Stomach smooth muscle (tissue), 2 donors: ENCODE results near the gene KCND3.

Experiments
- H3K27ac ChIP-seq: one replicate; pipeline ENCODE4 v1.7.0; 2013; ENCODE audit warnings: mild to moderate bottlenecking, low read length, inconsistent platforms
- H3K27me3 ChIP-seq, 2 donors: one replicate each; pipeline ENCODE4 v1.7.0; 2013; ENCODE audit warnings: low read length in 2 of 2; ENCODE audit not compliant: insufficient read depth in 2 of 2, control insufficient read depth in 1 of 2
- H3K36me3 ChIP-seq, 2 donors: one replicate each; pipeline ENCODE4 v1.7.0; 2013; ENCODE audit warnings: low read length in 2 of 2; ENCODE audit not compliant: control insufficient read depth in 2 of 2, insufficient read depth in 2 of 2
- H3K4me1 ChIP-seq: one replicate; pipeline ENCODE4 v1.7.0; 2013; ENCODE audit warnings: low read length; ENCODE audit not compliant: control insufficient read depth, insufficient read depth
- H3K4me3 ChIP-seq, 2 donors: one replicate each; pipeline ENCODE4 v1.7.0; 2013; ENCODE audit warnings: low read length in 2 of 2
- H3K9ac ChIP-seq, 2 donors: one replicate each; pipeline ENCODE4 v1.7.0; 2013; ENCODE audit warnings: low read length in 2 of 2, mild to moderate bottlenecking in 1 of 2
- H3K9me3 ChIP-seq, 2 donors: one replicate each; pipeline ENCODE4 v1.7.0; 2013; ENCODE audit warnings: low read length in 2 of 2; ENCODE audit not compliant: control insufficient read depth in 2 of 2
- donor health status: healthy.
- donor health status: Pancreatic carcinoma.

KCND3 gene

DNA sequence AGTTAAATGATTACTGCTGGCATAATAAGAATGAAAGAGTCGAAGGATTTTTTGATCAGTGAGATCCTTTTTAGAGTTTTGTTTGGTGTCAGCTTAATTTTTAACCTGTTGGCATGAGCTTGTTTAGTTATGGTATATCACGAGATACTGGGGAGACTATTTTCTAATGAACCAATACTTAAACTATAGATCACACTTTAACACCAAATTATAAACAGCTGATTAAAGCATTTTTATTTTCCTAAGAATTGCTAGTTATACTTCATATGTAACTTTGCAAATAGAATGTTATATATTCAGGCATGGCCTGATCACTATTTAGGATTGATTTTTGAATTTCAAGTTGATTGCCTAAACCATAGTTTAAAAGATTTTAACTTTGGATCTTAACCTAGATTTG lies 227.8 kb downstream of the KCND3 start:
- H3K27ac ChIP-seq = no peak overlapping the region
- peaks cover 23 to 33% of the 10 kb centered on the region in 2 donors for H3K36me3 ChIP-seq
- no peak overlapping the region for H3K9ac ChIP-seq

DNA sequence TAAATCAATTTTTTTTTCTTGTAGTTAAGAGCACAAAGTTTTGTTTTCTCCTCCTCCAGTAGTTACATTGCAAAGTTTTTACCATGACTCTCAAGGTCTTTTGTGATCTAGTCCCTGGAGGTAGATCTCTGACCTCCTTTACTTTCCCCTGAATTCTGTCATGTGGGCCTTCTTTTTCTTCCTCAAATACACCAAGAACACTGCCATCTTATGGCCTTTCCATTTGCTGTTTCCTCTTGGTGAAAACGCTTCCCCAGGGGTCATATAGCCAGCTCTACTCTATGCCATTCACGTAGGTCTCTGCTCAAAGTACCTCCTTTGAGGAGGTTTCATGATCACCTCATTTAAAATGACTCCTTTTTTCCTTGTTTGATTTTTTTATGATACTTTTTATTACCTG lies 231.1 kb downstream of the KCND3 start:
- Histone ChIP-seq H3K36me3 (peaks cover 12 to 17% of the 10 kb centered on the region in 2 donors), H3K27me3 (no peaks in the 10 kb centered on the region), H3K27ac (no peak overlapping the region), H3K4me1 (peaks cover 19% of the 10 kb centered on the region), H3K9ac (no peak overlapping the region), H3K9me3 (no peaks in the 10 kb centered on the region), H3K4me3 (no peak overlapping the region)

More for the DNA sequence above, 227.8 kb downstream of the KCND3 start:
- Histone ChIP-seq H3K4me3 (no peak overlapping the region), H3K4me1 (peaks cover 6% of the 10 kb centered on the region), H3K27me3 (no peaks in the 10 kb centered on the region), H3K9me3 (no peaks in the 10 kb centered on the region)

DNA sequence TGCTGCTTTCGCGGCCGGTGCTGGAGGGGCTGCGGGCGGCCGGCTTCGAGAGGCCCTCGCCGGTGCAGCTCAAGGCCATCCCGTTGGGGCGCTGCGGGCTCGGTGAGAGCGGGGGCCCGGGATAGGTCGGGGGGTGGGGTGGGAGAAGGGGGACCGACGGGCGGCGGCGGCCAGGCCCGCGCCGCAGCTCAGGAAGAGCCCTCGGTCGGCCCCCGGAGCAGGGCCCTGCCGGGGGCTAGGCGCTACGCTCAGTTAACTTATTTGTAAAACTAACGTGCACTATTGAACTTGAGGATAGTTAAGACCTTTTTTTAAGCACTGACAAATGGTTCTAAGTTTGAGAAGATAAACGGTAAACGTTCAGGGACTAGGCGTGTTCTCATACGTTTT lies 233.3 kb downstream of the KCND3 start:
- Histone ChIP-seq H3K27ac (peak overlapping the region; percentile 95), H3K9me3 (no peaks in the 10 kb centered on the region), H3K27me3 (no peaks in the 10 kb centered on the region), H3K4me3 (peak overlapping the region; percentile 72 to 97), H3K9ac (peak overlapping the region; percentile 79 to 95), H3K4me1 (peaks cover 27% of the 10 kb centered on the region), H3K36me3 (peaks cover 0 to 5% of the 10 kb centered on the region in 2 donors)

DNA sequence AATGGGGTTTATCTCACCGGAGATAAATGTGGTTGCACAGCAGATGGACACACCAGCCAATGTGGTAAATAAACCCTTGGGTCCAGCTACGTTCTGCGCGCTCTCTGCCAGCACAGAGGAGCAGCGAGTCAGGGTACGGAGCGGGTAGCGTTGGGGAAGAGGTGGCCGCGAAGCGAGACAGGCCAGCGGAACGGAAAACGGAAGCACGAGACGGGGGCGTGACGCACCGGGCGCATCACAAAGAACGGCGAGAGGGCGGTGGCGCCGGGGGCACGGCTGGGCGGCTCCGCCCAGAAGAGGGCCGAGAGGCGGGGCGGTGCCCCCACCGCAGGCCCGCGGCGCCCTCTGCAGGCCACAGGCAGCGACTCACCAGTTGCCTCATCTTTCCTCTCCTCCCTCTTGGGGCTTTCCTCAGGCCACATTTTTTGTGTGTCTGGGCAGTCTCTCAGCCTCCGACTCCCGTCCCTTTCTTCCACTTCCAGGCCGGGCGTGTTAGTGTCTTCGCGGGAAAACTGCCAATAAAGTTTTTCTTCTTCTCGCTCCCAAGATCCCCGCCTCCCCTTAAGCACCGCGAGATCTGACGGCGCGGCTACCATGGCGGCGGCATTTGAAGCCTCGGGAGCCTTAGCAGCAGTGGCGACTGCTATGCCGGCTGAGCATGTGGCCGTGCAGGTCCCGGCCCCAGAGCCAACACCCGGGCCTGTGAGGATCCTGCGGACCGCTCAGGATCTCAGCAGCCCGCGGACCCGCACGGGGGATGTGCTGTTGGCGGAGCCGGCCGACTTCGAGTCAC lies 233.9 kb downstream of the KCND3 start, which contains the start of gene DDX20:
Gene DDX20 (plus strand): TSS at position 571 of the 793 bp plus-strand sequence. CDS start 24 bp downstream, at position 595.
- peaks cover 33% of the 10 kb centered on the region for H3K4me1 ChIP-seq
- peak within 1 kb of the TSS; percentile 95 for H3K27ac ChIP-seq
- peak within 1 kb of the TSS; percentile 79 to 95 for H3K9ac ChIP-seq
- H3K9me3 ChIP-seq = no peaks in the 10 kb centered on the region
- peak within 1 kb of the TSS; percentile 72 to 97 for H3K4me3 ChIP-seq
- no peaks in the 10 kb centered on the region for H3K36me3 ChIP-seq
- H3K27me3 ChIP-seq = no peaks in the 10 kb centered on the region

DNA sequence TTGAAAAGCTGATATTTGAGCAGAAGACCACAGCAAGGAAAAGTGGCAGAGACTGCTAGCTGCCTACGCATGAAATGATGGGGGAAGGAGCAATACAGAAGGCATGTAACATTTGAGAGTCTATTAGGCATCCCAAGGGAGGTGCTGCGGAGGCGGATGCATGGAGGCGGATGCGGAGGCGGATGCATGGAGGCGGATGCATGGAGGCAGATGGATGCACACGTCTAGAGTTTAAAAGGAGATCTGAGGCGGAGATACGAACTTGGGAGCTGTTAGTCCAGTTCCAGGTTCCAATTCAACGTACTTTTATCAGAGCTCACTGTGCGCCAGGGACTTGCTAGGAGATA lies 234.5 kb downstream of the KCND3 start:
- Histone ChIP-seq H3K27me3 (no peaks in the 10 kb centered on the region), H3K36me3 (no peaks in the 10 kb centered on the region), H3K4me1 (peaks cover 38% of the 10 kb centered on the region), H3K9me3 (no peaks in the 10 kb centered on the region), H3K27ac (peak overlapping the region; percentile 95), H3K4me3 (peak overlapping the region; percentile 72 to 97), H3K9ac (peak overlapping the region; percentile 79 to 95)

DNA sequence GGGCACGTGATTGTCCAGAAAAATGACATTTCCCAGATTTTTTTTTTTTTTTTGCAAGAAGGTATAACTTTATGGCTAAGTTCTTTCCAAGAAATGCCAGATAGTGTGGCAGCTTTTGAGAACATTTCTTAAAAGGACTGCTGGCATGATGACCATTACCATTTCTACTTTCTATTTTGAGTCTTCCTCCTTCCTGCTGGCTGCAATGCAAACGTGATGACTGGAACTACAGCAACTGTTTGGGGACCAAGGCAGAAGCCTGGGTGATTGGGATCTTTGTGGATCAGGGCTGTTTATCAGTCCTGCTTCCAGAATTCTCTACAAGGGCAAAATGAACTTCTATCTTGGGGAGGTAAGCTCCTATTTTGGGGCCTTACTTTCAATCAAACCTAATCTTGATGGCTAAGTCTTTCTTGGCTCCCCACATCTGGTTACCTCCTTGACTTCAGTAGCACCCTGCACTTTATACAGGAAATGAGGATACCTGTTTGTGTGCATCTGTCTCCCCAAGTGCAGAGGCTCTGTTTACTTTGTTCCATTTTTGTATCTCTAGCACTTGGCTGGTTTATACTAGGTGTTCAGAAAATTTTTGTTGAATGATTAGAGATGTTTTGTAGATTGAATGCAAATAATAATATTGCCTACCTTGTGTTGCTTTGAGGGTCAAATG lies 237.4 kb downstream of the KCND3 start:
- no peaks in the 10 kb centered on the region for H3K36me3 ChIP-seq
- peaks cover 57% of the 10 kb centered on the region for H3K4me1 ChIP-seq
- H3K9ac ChIP-seq = no peak overlapping the region
- no peak overlapping the region for H3K4me3 ChIP-seq
- H3K9me3 ChIP-seq = no peaks in the 10 kb centered on the region
- H3K27me3 ChIP-seq = no peaks in the 10 kb centered on the region
- peak overlapping the region; percentile 71 for H3K27ac ChIP-seq

DNA sequence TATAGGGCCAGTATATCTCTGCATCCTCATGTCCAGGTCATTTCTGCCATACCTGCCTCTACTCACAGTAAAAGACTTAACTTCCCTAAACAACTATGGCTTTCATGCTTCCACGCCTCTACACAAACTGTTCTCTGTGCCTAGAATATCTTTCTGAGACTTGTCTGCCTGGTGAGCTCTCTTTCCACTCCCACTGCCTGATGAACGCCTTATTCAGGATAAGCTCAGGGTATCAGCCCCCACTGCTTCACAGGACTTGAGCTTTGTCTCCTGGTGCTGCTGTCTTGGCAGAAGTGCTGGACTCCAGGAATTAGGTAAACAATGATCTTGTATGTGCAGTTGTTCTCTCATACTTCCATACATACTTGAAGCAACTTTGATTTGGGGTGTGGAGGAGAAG lies 238.6 kb downstream of the KCND3 start:
- Histone ChIP-seq H3K4me3 (no peak overlapping the region), H3K27ac (peak overlapping the region; percentile 71)

DNA sequence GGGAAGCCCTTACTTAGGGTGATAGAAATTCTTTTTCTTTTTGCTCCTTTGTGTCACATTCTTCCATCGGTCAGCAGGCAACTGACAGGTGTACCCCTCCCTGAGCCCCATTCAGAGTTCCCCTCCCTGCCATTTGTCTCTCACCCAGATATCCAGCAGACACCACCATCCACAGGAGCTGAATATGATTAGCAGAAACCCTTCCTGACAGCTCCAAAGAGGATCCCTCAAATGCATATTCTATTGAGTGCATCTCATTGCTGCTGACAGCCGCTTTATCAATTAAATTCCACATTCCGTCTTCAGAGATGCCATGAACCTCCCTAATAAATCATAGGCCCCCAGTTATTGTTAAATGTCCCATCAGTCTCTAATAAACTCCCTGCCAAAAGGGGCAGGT lies 239.8 kb downstream of the KCND3 start:
- Histone ChIP-seq H3K4me3 (no peak overlapping the region), H3K27ac (peak overlapping the region; percentile 71), H3K36me3 (no peaks in the 10 kb centered on the region), H3K4me1 (peaks cover 58% of the 10 kb centered on the region), H3K27me3 (no peaks in the 10 kb centered on the region), H3K9ac (no peak overlapping the region), H3K9me3 (no peaks in the 10 kb centered on the region)

More for the DNA sequence above, 238.6 kb downstream of the KCND3 start:
- no peaks in the 10 kb centered on the region for H3K9me3 ChIP-seq
- H3K9ac ChIP-seq = no peak overlapping the region
- H3K36me3 ChIP-seq = no peaks in the 10 kb centered on the region
- no peaks in the 10 kb centered on the region for H3K27me3 ChIP-seq
- H3K4me1 ChIP-seq = peaks cover 57% of the 10 kb centered on the region

DNA sequence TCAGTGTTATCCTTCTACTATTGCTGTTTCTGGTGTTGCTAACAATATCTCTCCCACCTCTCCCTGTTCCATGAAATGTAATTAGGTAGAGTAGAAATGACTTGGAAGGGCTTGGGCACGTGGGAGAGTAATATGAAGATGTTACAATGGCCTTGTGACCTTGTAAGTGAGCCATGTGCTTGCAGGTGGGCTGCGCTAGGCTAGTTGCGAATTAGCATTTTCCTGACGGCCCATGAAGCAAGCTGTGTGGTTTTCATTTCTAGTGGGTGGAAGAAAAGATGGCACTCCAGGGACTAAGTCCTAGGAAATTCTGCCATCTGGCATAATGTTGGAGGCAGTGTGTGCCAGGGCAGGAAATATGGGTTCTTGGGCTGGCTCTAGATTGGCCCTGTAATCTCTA lies 241.5 kb downstream of the KCND3 start:
- Histone ChIP-seq H3K4me1 (peaks cover 63% of the 10 kb centered on the region), H3K9me3 (no peaks in the 10 kb centered on the region), H3K9ac (no peak overlapping the region), H3K4me3 (no peak overlapping the region), H3K36me3 (no peaks in the 10 kb centered on the region), H3K27me3 (no peaks in the 10 kb centered on the region), H3K27ac (peak overlapping the region; percentile 71)

DNA sequence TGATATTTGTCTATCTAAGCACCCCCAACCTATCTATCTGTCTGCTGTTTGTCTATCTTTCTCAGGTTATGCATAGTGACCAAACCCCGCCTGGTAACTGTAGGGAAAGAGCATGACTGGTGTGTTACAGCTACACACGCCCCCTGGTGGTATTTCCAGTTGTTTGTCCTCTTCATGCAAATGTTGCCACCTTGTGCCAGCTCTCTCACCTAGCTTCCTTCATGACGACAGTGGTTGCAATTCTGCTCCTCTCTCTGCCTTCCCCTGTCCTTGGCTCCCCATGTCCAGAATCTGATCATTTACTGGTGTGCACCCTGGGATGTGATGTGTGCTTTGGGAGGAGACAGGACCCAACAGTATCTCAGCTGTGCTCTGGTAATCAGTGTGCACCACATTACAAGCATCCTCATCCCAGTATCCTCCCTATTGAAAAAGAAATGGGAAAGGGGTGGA lies 242.2 kb downstream of the KCND3 start:
- Histone ChIP-seq H3K36me3 (no peaks in the 10 kb centered on the region), H3K4me3 (no peak overlapping the region), H3K27ac (peak overlapping the region; percentile 79), H3K4me1 (peaks cover 66% of the 10 kb centered on the region), H3K27me3 (no peaks in the 10 kb centered on the region), H3K9ac (no peak overlapping the region), H3K9me3 (no peaks in the 10 kb centered on the region)

DNA sequence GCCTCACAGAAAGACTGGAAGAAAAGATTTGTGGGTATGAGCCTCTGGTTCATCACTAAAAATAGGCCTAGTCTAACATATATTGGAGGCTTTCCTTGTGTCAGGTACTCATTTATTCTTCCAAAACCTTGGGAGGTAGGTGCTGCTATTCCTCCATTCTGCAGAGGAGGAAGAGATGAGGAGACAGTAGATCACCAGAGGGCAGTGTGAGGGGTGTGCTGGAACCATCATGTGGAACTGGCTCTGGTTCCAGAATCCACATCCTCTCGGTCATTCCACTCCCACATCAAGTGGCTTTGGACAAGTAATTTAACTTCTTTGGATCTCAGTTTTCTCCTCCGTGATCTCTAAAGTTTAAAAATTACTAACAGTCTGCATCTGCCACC lies 242.9 kb downstream of the KCND3 start:
- Histone ChIP-seq H3K27ac (peak overlapping the region; percentile 79), H3K4me1 (peaks cover 61% of the 10 kb centered on the region), H3K4me3 (no peak overlapping the region), H3K9me3 (no peaks in the 10 kb centered on the region), H3K9ac (no peak overlapping the region), H3K27me3 (no peaks in the 10 kb centered on the region), H3K36me3 (no peaks in the 10 kb centered on the region)
